WTC11 (cell line): ENCODE measurements around the gene DCAF4L1. TPM values are rescaled to one million over a fixed set of nuclear protein-coding genes. Genes with fewer than 3 reads are reported as not detected.

Experiments used
- ATAC-seq: fragments of 200-7000 bp; cut with Tn5 transposase; 2 replicates; pipeline ENCODE4 v1.10.0; 2021; ENCODE audit warnings: mild to moderate bottlenecking, moderate library complexity
- CTCF ChIA-PET: fragments of 300-600 bp; sonication (Branson Sonifier 250); formaldehyde crosslinking; loops from one replicate; lab custom pipeline; 2021; ENCODE audit warnings: antibody characterized with exemption; lab: Charles Lee
- POLR2A ChIA-PET: fragments of 350-600 bp; sonication (Branson Sonifier 250); formaldehyde crosslinking; loops from one replicate; lab custom pipeline; 2021; ENCODE audit warnings: antibody characterized with exemption; lab: Charles Lee
- DNase-seq: peaks from one replicate; pipeline ENCODE4 v3.0.0; 2021; ENCODE audit warnings: low spot score
- H3K27ac Mint-ChIP-seq: 2 replicates; pipeline ENCODE4 v1.8.0; 2021; ENCODE audit warnings: mixed read lengths
- H3K27me3 Mint-ChIP-seq: 2 replicates; pipeline ENCODE4 v1.8.0; 2021; ENCODE audit warnings: low read depth, mild to moderate bottlenecking, moderate library complexity, mixed read lengths
- H3K36me3 Mint-ChIP-seq: 2 replicates; pipeline ENCODE4 v1.8.0; 2021; ENCODE audit warnings: mixed read lengths
- H3K4me1 Mint-ChIP-seq: 2 replicates; pipeline ENCODE4 v1.8.0; 2022; ENCODE audit warnings: mixed read lengths
- H3K4me3 Mint-ChIP-seq: 2 replicates; pipeline ENCODE4 v1.8.0; 2021; ENCODE audit warnings: mild to moderate bottlenecking, moderate library complexity, mixed read lengths
- H3K9me3 Mint-ChIP-seq: 2 replicates; pipeline ENCODE4 v1.8.0; 2021; ENCODE audit warnings: mixed read lengths
- CREM ChIP-seq: sonication (generic); formaldehyde crosslinking; IDR thresholded peaks from 2 replicates; pipeline ENCODE4 v1.8.1; 2022; ENCODE audit warnings: mild to moderate bottlenecking, missing genetic modification reagents, moderate library complexity
- FOXJ3 ChIP-seq: sonication (generic); formaldehyde crosslinking; IDR thresholded peaks from 2 replicates; pipeline ENCODE4 v1.9.0; 2021; ENCODE audit warnings: missing genetic modification reagents, mild to moderate bottlenecking, borderline replicate concordance
- FOXP1 ChIP-seq: sonication (generic); formaldehyde crosslinking; IDR thresholded peaks from 2 replicates; pipeline ENCODE4 v1.8.0; 2022; ENCODE audit warnings: missing genetic modification reagents, mild to moderate bottlenecking, moderate library complexity, borderline replicate concordance
- FOXP4 ChIP-seq: sonication (generic); formaldehyde crosslinking; IDR thresholded peaks from 2 replicates; pipeline ENCODE4 v1.8.0; 2022; ENCODE audit warnings: mild to moderate bottlenecking, missing genetic modification reagents
- IRF2 ChIP-seq: sonication (generic); formaldehyde crosslinking; IDR thresholded peaks from 2 replicates; pipeline ENCODE4 v1.8.0; 2022; ENCODE audit warnings: low read depth, missing genetic modification reagents, borderline replicate concordance
- JAZF1 ChIP-seq: fragments of 250-450 bp; sonication (Bioruptor Pico); IDR thresholded peaks from 2 replicates; pipeline ENCODE4 v1.9.0; 2021; ENCODE audit warnings: moderate library complexity, mild to moderate bottlenecking, inconsistent platforms
- KAT7 ChIP-seq: sonication (generic); formaldehyde crosslinking; IDR thresholded peaks from 2 replicates; pipeline ENCODE4 v1.8.1; 2023; ENCODE audit warnings: missing genetic modification reagents, mild to moderate bottlenecking, borderline replicate concordance
- NFATC4 ChIP-seq: fragments of 250-450 bp; sonication (Bioruptor Pico); IDR thresholded peaks from 2 replicates; pipeline ENCODE4 v1.9.0; 2021; ENCODE audit warnings: mild to moderate bottlenecking
- NFE2L1 ChIP-seq: sonication (generic); formaldehyde crosslinking; IDR thresholded peaks from 2 replicates; pipeline ENCODE4 v1.8.1; 2023; ENCODE audit warnings: missing genetic modification reagents
- NR1H2 ChIP-seq: sonication (generic); formaldehyde crosslinking; IDR thresholded peaks from 2 replicates; pipeline ENCODE4 v1.9.0; 2021; ENCODE audit warnings: mild to moderate bottlenecking, moderate library complexity, missing genetic modification reagents
- PREB ChIP-seq: sonication (generic); formaldehyde crosslinking; IDR thresholded peaks from 2 replicates; pipeline ENCODE4 v1.8.1; 2022; ENCODE audit warnings: mild to moderate bottlenecking, missing genetic modification reagents, moderate library complexity, borderline replicate concordance
- RORB ChIP-seq: fragments of 250-450 bp; sonication (Bioruptor Pico); IDR thresholded peaks from 2 replicates; pipeline ENCODE4 v1.9.0; 2021; ENCODE audit warnings: mild to moderate bottlenecking
- SOX15 ChIP-seq: fragments of 250-450 bp; sonication (Bioruptor Pico); IDR thresholded peaks from 2 replicates; pipeline ENCODE4 v1.9.0; 2021; ENCODE audit warnings: mild to moderate bottlenecking
- TEAD4 ChIP-seq: sonication (generic); formaldehyde crosslinking; IDR thresholded peaks from 2 replicates; pipeline ENCODE4 v1.8.0; 2022; ENCODE audit warnings: mild to moderate bottlenecking, missing genetic modification reagents
- USF2 ChIP-seq: sonication (generic); formaldehyde crosslinking; IDR thresholded peaks from 2 replicates; pipeline ENCODE4 v1.8.1; 2023; ENCODE audit warnings: mild to moderate bottlenecking, missing genetic modification reagents, moderate library complexity
- ZNF396 ChIP-seq: fragments of 250-450 bp; sonication (Bioruptor Pico); IDR thresholded peaks from 2 replicates; pipeline ENCODE4 v1.8.0; 2021; ENCODE audit warnings: mild to moderate bottlenecking, moderate library complexity, borderline replicate concordance
- ZNF423 ChIP-seq: fragments of 250-450 bp; sonication (Bioruptor Pico); IDR thresholded peaks from 2 replicates; pipeline ENCODE4 v2.1.2; 2022; ENCODE audit warnings: mild to moderate bottlenecking, moderate library complexity
- ZNF532 ChIP-seq: fragments of 250-450 bp; sonication (Bioruptor Pico); IDR thresholded peaks from 2 replicates; pipeline ENCODE4 v1.9.0; 2021; ENCODE audit warnings: mild to moderate bottlenecking, borderline replicate concordance
- ZNF671 ChIP-seq: fragments of 250-450 bp; sonication (Bioruptor Pico); IDR thresholded peaks from 2 replicates; pipeline ENCODE4 v1.8.0; 2021; ENCODE audit warnings: mild to moderate bottlenecking
- total RNA-seq: library from RNA; stranded (reverse); gene quantifications from 3 replicates; pipeline ENCODE4 v1.2.3, GENCODE V29; 2021
- TF ChIP-seq, protein P1 (sequence below): sonication (generic); formaldehyde crosslinking; IDR thresholded peaks from 2 replicates; pipeline ENCODE4 v1.8.1; 2023; ENCODE audit warnings: mild to moderate bottlenecking, moderate library complexity, missing genetic modification reagents
- TF ChIP-seq, protein P2 (sequence below): sonication (generic); formaldehyde crosslinking; IDR thresholded peaks from 2 replicates; pipeline ENCODE4 v1.8.0; 2023; ENCODE audit warnings: mild to moderate bottlenecking, missing genetic modification reagents

The DCAF4L1 gene
- total RNA-seq, 1 experiment from 2014 or later: 0.31 TPM

DNA sequence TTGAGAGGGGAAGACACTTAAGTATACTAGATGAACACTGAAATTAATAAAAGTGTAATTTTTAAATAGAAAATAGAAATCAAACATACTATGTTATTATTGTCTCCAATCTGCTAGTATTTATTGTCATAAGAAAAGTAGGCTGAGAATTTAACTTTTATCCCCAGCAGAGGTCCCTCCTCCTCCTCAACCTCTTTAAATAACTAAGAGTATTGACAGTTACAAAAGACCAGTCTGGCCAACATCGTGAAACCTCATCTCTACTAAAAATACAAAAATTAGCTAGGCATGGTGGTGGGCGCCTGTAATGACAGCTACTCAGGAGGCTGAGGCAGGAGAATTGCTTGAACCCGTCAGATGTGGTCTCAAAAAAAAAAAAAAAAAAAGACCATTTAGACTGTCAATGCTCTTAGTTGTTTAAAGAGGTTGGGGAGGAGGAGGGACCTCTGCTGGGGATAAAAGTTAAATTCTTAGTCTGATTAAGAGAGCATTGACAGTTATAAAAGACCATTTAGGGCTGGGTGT lies 13.0 kb downstream of the DCAF4L1 start (continued):
- TF ChIP-seq USF2 (no peak), FOXP4 (CRISPR knock-in tag) (no peak), FOXJ3 (CRISPR knock-in tag) (no peak), KAT7 (CRISPR knock-in tag) (no peak), NFATC4 (CRISPR knock-in tag) (no peak), FOXP1 (no peak)

DNA sequence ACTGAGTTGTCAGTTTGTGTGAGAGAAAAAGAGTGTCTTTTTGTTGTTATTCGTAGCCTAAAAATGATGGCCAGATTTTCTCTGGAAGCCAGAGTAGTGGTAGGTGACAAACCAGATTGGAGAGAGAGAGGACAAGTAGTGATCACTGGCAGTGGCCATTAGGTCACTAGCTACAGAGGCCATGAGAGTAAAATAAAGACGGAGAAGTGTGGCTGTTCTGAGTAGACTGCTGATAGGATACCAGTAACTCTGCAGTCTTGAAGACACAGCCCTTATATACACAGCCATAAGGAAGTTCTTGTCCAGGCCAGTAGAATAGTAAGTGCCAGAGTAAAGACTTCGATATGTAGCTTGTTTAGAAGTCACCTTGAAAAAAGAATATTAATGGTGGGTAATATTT lies 16.5 kb downstream of the DCAF4L1 start:
- ChIA-PET POLR2A (no interaction called here), CTCF (interaction anchor here (0.5 to 0.8 kb wide), 2 partner anchors 40 to 475 kb away, joined by 3 read pairs; no protein-coding TSS in a partner anchor)
- Mint-ChIP-seq H3K27me3 (no peaks in the 10 kb centered on the region), H3K4me1 (no peaks in the 10 kb centered on the region), H3K36me3 (peaks cover 4% of the 10 kb centered on the region; the same call in 1 of the 2 replicates), H3K27ac (peak overlapping the region; percentile 29), H3K9me3 (no peaks in the 10 kb centered on the region), H3K4me3 (no peak overlapping the region)
- TF ChIP-seq, protein P1, sequence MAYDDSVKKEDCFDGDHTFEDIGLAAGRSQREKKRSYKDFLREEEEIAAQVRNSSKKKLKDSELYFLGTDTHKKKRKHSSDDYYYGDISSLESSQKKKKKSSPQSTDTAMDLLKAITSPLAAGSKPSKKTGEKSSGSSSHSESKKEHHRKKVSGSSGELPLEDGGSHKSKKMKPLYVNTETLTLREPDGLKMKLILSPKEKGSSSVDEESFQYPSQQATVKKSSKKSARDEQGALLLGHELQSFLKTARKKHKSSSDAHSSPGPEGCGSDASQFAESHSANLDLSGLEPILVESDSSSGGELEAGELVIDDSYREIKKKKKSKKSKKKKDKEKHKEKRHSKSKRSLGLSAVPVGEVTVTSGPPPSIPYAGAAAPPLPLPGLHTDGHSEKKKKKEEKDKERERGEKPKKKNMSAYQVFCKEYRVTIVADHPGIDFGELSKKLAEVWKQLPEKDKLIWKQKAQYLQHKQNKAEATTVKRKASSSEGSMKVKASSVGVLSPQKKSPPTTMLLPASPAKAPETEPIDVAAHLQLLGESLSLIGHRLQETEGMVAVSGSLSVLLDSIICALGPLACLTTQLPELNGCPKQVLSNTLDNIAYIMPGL (CRISPR knock-in tag): no peak
- no peak for TF ChIP-seq ZNF396 (CRISPR knock-in tag)
- TF ChIP-seq FOXP1: no peak
- TF ChIP-seq SOX15 (CRISPR knock-in tag): no peak
- TF ChIP-seq RORB (CRISPR knock-in tag): no peak
- TF ChIP-seq, protein P2, sequence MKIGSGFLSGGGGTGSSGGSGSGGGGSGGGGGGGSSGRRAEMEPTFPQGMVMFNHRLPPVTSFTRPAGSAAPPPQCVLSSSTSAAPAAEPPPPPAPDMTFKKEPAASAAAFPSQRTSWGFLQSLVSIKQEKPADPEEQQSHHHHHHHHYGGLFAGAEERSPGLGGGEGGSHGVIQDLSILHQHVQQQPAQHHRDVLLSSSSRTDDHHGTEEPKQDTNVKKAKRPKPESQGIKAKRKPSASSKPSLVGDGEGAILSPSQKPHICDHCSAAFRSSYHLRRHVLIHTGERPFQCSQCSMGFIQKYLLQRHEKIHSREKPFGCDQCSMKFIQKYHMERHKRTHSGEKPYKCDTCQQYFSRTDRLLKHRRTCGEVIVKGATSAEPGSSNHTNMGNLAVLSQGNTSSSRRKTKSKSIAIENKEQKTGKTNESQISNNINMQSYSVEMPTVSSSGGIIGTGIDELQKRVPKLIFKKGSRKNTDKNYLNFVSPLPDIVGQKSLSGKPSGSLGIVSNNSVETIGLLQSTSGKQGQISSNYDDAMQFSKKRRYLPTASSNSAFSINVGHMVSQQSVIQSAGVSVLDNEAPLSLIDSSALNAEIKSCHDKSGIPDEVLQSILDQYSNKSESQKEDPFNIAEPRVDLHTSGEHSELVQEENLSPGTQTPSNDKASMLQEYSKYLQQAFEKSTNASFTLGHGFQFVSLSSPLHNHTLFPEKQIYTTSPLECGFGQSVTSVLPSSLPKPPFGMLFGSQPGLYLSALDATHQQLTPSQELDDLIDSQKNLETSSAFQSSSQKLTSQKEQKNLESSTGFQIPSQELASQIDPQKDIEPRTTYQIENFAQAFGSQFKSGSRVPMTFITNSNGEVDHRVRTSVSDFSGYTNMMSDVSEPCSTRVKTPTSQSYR (CRISPR knock-in tag): no peak
- TF ChIP-seq PREB (CRISPR knock-in tag): no peak
- no peak for TF ChIP-seq IRF2
- no peak for TF ChIP-seq CREM
- TF ChIP-seq NR1H2 (CRISPR knock-in tag): no peak
- no peak for ATAC-seq
- DNase-seq: no peak

GRCh38 chr4:41999321-41999720 lies 17.8 kb downstream of the DCAF4L1 start:
- no peaks in the 10 kb centered on the region for H3K4me1 Mint-ChIP-seq
- POLR2A ChIA-PET: no interaction called here
- CTCF ChIA-PET: no interaction called here
- ATAC-seq (no peak), DNase-seq (no peak)
- no peaks in the 10 kb centered on the region for H3K9me3 Mint-ChIP-seq
- no peak overlapping the region for H3K27ac Mint-ChIP-seq
- H3K4me3 Mint-ChIP-seq: no peak overlapping the region
- H3K27me3 Mint-ChIP-seq: no peaks in the 10 kb centered on the region
- H3K36me3 Mint-ChIP-seq: peaks cover 4% of the 10 kb centered on the region; the same call in 1 of the 2 replicates
- no peak for TF ChIP-seq JAZF1 (CRISPR knock-in tag)
- TF ChIP-seq TEAD4: no peak
- TF ChIP-seq NFE2L1: no peak
- TF ChIP-seq ZNF532: no peak
- no peak for TF ChIP-seq ZNF423 (CRISPR knock-in tag)
- TF ChIP-seq ZNF671: no peak
